HG02852 (cell line): ENCODE data around the gene RNF144B.
"Not testable (repeated sequence)": the region's sequence is repeated elsewhere in the genome, so short reads cannot be mapped to it uniquely, and the experiment has no call there.

Experiments used
- ATAC-seq: cut with Tn5 transposase; IDR thresholded peaks from one replicate; pipeline ENCODE4 v1.9.1; 2021; ENCODE audit warnings: mild to moderate bottlenecking, moderate library complexity; ENCODE audit not compliant: unreplicated experiment

The RNF144B gene

DNA sequence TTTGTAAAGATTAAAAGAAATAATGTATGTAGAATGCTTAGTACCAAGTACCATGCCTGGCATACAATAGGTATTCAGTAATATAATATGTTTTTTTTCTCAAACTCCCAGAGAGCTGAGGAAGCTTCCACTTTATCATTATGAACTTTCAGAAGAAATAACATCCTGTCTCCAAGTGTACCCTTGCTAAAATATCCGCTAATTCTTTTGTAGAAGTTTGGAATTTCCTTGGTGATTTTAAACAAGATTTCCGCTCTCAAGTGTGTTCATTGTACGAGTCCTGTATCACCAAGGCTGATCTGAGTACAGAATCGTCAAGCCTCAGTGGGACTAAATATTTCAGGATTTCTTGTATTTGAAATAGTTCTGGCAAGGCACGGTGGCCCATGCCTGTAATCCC, 16.1 kb upstream of the RNF144B start:
- no peak for ATAC-seq

- no peak for ATAC-seq
Observed at GRCh38 chr6:18371656-18372055, 15.5 kb upstream of the RNF144B start.

DNA sequence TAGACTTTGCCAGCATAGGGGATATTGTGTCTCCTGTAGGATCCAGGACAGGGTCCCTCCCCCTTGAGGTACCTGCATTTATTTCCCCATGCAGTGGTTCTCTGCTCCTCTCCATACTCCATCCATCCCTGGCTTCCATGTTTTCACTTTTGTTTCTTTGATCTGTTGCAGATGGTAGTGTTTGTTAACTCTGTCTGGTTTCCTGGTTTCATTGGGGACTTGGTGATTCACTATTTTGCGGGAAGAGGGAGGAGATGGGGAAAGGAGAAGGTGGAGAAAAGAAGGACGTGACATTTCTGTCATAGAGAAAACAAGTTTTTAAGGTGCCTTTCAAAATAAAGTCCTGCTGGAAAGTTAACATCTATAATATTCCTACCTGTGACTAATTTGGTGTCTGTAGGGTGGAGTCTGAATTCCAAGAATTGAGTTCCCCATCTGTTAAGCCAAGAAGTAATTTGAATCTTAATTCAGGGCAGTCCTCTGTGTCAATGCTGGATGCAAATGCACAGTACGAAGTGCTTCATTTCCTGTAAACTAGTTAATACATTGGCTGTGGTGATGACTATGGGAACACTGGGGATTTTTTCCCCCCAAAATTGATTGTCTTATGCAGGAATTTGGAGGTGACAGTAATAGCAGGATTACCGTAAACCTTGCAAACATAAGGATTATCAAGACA, 6.9 kb upstream of the RNF144B start:
- no peak for ATAC-seq

DNA sequence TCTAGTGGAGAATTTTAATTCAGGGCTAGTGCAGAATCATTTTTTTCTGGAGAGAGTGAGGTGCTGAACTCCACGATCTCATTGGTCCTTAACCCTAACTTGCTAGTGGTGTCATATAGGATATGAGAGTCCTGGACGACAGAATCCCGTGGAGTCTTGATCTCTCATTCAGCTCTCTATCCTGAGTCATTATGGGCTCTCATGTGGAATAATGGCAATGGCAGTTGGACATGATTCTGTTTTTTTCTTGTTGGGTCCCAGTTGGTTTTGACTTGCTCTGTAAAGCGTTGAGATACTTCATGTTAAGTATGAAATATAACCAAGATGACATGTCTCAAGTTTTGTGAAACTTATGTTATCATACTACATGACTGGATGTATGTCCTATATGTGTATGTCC, 6.3 kb upstream of the RNF144B start:
- no peak for ATAC-seq

DNA sequence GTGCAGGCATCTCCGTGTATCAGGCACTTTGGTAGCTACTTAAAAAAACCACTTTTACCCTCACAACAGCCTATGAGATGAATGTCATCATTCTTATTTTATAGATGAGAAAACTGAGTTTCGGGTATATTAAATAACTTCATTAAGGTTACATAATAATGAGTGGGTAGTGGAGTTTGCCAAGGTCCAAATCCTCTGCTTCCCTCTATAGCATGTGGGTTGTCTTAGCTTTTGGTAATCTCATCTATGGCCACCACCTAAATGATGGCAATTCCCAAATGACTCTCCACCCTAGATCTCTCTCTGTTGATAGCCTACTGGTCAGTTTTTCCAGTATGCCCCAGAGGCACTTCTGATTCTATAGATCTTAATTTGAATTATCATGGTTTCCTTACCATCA, 3.7 kb upstream of the RNF144B start:
- no peak for ATAC-seq

GRCh38 chr6:18384621-18385020, 2.5 kb upstream of the RNF144B start:
- no peak for ATAC-seq

DNA sequence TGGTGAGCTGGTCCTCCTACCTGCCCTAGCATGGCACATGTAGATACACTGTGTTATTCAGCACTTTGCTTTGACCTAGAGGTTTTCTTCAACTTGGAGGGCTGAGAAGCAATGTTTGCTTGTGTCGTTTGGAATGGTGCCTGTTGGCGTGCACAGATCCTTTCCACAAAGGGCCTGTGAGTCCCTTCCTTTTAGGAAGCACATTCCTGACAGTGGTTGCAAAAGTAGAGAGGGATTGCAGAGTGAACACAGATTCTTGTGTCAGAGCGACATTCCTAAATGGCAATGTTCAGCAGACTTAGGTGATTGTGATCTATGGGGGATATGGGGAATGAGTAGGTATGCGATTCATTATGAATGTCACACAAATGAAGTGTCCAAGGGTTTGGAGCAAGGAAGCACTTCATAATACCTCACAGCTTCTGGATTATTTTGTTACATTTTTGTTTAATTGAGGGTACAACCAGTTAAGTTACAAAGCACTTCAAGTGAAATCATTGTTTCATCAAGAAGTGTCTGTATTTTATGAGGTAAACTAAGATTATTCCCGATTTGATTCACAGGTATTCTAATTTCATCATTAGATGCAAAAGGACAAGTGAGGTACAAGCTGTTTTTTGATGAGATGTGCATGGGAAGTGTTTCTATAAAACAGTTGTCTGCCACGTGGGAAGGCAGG, 713 bp upstream of the RNF144B start:
- ATAC-seq: no peak

DNA sequence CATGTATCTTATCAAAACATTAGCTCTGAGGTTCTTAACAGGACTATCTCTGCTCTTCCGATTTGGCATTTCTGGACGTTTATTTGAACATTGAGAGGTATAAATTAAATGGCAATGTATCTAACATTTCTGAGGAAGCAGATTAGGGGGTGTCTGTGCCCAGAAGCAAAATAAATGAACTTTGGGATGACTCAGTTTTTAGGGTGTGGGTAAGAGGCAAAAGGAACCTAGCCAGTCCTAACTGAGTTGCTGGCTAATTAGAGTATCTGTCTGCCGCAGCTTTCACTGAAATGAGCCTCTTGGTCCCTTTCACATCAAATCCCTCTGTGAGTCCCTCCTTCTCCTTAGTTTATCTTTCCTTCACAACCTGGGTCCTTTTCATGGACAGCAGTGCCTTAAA, 1.1 kb downstream of the RNF144B start:
- no peak for ATAC-seq

GRCh38 chr6:18388942-18389341, 1.8 kb downstream of the RNF144B start:
- ATAC-seq: no peak

- no peak for ATAC-seq
Observed at GRCh38 chr6:18389479-18389878, 2.3 kb downstream of the RNF144B start.

DNA sequence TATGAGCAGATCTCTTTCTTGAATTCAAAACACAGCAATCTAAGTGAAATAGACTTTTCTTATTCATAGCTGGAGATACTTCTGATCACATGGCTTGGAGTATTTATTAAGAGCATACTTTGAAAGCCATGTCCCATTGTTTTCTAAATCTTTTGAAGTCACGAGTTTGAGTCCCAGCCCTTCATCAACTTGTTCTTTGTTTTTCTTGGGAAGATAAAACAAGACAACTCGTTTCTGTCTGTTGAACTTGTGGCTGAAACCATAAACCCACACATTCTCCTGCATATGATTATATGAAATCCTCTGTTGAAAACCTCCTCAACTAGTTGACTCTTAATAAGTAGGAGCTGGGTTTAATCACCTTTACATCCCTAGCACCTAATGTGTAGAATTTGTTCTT, 3.3 kb downstream of the RNF144B start:
- ATAC-seq: no peak

GRCh38 chr6:18391023-18391422, 3.9 kb downstream of the RNF144B start:
- no peak for ATAC-seq

DNA sequence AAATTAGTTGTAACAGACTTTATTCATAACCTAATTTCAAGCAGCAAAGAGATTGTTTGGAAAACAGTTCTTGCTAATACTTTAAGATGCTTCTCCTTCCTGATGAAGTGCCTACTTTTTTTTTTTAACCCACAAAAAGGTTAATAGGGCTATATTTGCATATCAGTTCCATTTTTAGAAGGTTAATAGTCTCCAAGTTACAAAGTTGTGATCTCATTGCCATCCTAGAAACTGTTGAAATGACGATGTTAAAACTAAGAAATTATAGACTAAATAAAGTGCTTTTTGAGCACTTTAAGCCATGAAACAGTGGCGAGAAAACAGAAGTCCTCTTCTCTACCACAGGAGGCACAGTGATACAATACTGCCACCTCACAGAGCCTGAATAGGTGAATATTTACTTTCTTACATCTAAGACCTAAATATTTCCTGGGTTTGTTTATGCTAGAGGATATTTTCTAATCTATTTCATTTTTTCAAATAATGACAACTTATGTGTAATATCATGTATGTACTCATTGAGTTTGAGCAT, 5.3 kb downstream of the RNF144B start:
- ATAC-seq: no peak

DNA sequence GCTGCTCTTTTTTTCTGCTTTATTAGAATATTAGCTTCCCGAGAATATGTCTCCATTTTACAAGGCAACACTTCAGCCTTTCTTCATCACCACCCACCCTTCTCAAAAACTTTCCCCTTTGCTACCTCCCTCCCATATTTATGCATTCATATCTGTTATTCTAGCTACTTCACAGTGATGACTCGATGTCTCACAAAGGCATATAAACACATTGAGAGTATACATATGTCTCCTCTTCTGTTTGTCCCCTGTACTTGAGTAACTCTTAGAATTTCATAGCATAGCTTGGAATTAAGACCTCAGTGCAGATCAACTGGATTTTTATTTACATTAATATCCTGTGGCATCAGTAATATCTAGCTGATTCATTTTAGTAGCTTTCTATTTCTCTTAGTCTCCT, 6.5 kb downstream of the RNF144B start:
- no peak for ATAC-seq

GRCh38 chr6:18395177-18395855, 8.2 kb downstream of the RNF144B start:
- ATAC-seq: no peak

DNA sequence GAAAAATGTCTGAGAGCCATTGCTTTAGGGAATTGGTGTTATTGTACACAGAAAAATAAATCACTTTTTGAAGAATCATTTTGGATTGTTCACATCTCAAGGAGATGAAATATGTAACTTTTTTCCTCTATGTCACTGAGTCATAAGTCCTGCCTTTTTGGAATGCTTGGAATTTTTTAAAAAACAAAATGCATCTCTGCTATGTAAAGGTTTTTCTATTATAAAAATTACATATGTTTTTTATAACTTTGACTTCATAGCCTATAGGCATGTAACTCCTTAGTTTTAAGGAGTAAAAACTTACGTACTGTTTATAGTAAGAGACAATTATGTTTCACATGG, 8.7 kb downstream of the RNF144B start:
- ATAC-seq: no peak

DNA sequence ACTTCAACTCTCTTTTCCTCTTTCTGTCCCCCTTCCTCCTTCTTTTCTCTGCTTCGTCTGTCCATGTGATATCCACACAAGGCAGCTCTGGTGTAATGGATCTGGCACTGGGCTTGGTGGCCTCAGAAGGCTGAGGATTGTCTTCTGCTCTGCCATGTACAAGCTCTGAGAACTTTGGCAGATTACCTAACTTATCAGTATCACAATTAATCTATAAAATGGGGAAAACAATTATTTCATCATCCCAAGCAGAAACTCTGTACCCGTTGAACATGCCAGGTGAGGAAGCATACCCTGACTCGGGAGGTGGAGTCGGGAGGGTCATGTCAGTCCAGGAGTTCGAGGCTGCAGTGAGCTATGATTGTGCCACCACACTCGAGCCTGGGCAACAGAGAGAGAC, 10.6 kb downstream of the RNF144B start:
- ATAC-seq: no peak

- ATAC-seq: not testable (repeated sequence)
Observed at GRCh38 chr6:18398225-18398624, 11.1 kb downstream of the RNF144B start.

DNA sequence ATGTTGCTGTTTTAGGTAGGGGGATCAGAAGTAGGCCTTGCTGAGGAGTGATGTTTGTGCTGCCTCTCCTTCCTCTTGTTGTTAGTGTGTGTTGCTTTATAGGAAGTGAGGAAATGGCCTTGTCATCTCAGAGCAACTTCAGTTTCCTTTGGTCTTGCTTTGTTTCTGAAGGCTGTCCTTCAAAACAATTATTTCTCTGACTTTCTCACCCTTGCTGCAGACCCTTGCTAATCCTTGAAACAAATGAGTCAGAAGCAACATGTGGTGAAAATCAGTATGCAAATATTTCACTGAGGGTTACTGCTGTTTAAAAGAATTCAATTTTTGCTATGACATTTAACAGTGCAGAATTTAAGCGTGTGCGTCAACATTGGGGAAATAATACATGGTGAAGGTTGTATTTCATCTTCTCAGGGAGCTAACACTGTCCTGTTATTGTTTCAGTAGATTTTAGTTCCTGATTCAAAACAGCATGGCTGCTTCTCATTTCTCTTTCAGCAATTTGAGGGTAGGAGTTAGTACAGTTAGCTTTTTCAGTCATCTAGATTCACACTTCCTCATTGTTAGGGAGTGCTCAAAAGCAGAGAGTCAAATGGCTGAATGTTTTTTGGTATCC, 13.8 kb downstream of the RNF144B start:
- ATAC-seq: peak; percentile 89

DNA sequence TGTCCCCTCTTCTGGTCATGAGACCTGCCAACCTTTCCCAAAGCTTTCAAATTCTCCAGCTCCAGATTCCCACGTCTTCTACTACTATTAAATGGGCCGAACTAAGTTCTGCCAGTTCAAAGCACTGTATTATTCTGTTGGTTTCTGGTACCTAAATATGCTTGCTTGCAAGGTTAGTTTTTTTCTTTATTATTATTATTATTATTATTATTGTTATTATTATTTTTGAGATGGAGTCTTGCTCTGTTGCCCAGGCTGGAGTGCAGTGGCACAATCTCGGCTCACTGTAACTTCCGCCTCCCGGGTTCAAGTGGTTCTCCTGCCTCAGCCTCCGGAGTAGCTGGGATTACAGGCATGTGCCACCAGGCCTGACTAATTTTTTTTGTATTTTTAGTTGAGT, 17.8 kb downstream of the RNF144B start:
- ATAC-seq: not testable (repeated sequence)

DNA sequence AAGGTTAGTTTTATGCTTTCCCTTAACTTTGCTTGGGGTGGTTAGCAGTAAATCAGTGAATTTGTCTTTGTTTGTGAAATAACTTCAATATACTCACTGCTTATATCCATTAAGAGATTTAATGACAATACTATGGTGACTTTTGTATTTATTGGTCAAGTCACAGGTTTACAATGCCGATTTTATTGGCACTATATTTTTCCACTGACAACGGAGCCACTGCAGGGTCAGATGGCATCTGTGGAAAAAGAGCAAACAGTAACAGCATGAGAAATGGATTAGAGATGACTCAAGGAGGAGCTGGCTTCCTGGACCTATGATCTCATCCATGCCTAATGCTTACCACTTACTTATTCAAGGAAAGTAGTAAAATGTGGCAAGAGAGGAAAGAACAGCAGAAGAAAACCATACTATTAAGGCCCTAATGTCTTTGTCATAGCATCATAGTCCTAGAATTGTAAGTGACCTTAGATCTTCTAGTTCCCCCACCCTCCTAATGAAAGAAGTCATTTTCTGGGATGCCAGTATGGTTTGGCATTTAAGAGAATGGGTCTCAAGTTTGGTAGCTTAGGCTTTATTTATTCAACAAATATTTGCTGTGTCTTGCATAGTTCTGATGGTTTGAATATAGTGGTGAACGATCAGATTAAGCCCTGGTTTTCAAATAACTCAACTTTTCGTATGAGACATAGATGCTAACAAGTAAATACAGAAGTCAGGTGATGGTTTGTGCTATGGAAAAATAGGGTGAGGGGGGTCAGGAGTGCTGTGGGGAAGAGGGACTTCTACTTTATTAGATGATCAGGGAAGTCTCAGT, 18.5 kb downstream of the RNF144B start:
- no peak for ATAC-seq
